GM21360 (cell line): Measurements from ENCODE around the gene MORF4L1.
"Not testable (repeated sequence)": the region's sequence is repeated elsewhere in the genome, so short reads cannot be mapped to it uniquely, and the experiment has no call there.

Source experiments
- ATAC-seq: cut with Tn5 transposase; IDR thresholded peaks from one replicate; pipeline ENCODE4 v1.9.1; 2021; ENCODE audit warnings: mild to moderate bottlenecking, moderate library complexity; ENCODE audit not compliant: unreplicated experiment

Gene MORF4L1

GRCh38 chr15:78898540-78898939 lies 25.9 kb downstream of the MORF4L1 start:
- no peak for ATAC-seq

GRCh38 chr15:78900819-78901533 lies 28.3 kb downstream of the MORF4L1 start:
- not testable (repeated sequence) for ATAC-seq

GRCh38 chr15:78902281-78903032 lies 29.8 kb downstream of the MORF4L1 start:
- not testable (repeated sequence) for ATAC-seq

GRCh38 chr15:78904599-78905358 lies 32.1 kb downstream of the MORF4L1 start:
- ATAC-seq, result no peak

GRCh38 chr15:78906316-78906620 lies 33.6 kb downstream of the MORF4L1 start:
- no peak for ATAC-seq

- ATAC-seq, result no peak
Observed at GRCh38 chr15:78907577-78907976, 34.9 kb downstream of the MORF4L1 start.

- no peak for ATAC-seq
Observed at GRCh38 chr15:78909160-78909695, 36.5 kb downstream of the MORF4L1 start.

- no peak for ATAC-seq
Observed at GRCh38 chr15:78909791-78910228, 37.1 kb downstream of the MORF4L1 start.

GRCh38 chr15:78910271-78910670 lies 37.6 kb downstream of the MORF4L1 start:
- ATAC-seq, result no peak

GRCh38 chr15:78912316-78912715 lies 39.6 kb downstream of the MORF4L1 start:
- no peak for ATAC-seq

- ATAC-seq, result no peak
Observed at GRCh38 chr15:78913012-78913411, 40.3 kb downstream of the MORF4L1 start.

- ATAC-seq, result no peak
Observed at GRCh38 chr15:78914027-78914764, 41.5 kb downstream of the MORF4L1 start.

- ATAC-seq, result no peak
Observed at GRCh38 chr15:78915341-78916087, 42.8 kb downstream of the MORF4L1 start.

GRCh38 chr15:78916088-78916487 lies 43.4 kb downstream of the MORF4L1 start:
- no peak for ATAC-seq

GRCh38 chr15:78917888-78918287 lies 45.2 kb downstream of the MORF4L1 start:
- no peak for ATAC-seq

- ATAC-seq, result no peak
Observed at GRCh38 chr15:78921517-78921916, 48.8 kb downstream of the MORF4L1 start.

GRCh38 chr15:78921940-78922339 lies 49.2 kb downstream of the MORF4L1 start:
- no peak for ATAC-seq

GRCh38 chr15:78922527-78922926 lies 49.8 kb downstream of the MORF4L1 start:
- ATAC-seq, result no peak

- no peak for ATAC-seq
Observed at GRCh38 chr15:78923015-78923414, 50.3 kb downstream of the MORF4L1 start.
